HEK293 (cell line): ENCODE measurements around the gene PLCD3.

Source experiments
- GLI4 ChIP-seq: fragments of 450-650 bp; formaldehyde crosslinking; IDR thresholded peaks from 2 replicates; pipeline ENCODE4 v1.5.1; 2016; ENCODE audit warnings: missing biosample characterization, missing genetic modification characterization
- KLF1 ChIP-seq: fragments of 450-650 bp; formaldehyde crosslinking; IDR thresholded peaks from 2 replicates; pipeline ENCODE4 v1.5.1; 2016; ENCODE audit warnings: missing biosample characterization, missing genetic modification characterization
- PBX3 ChIP-seq: sonication (generic); formaldehyde crosslinking; IDR thresholded peaks from 2 replicates; pipeline ENCODE4 v1.8.1; 2022; ENCODE audit warnings: mild to moderate bottlenecking, moderate library complexity, missing genetic modification reagents
- REPIN1 ChIP-seq: fragments of 450-650 bp; formaldehyde crosslinking; IDR thresholded peaks from 2 replicates; pipeline ENCODE4 v1.5.1; 2017; ENCODE audit warnings: missing biosample characterization, missing genetic modification characterization, low read depth
- ZBTB11 ChIP-seq: fragments of 450-650 bp; formaldehyde crosslinking; conservative IDR thresholded peaks from 2 replicates; pipeline ENCODE4 v1.5.1; 2016; ENCODE audit warnings: low read depth, missing biosample characterization, missing genetic modification characterization
- ZBTB7A ChIP-seq: fragments of 450-650 bp; formaldehyde crosslinking; IDR thresholded peaks from 2 replicates; pipeline ENCODE4 v1.5.1; 2016; ENCODE audit warnings: low read depth, missing biosample characterization, missing genetic modification characterization
- ZBTB8A ChIP-seq: fragments of 450-650 bp; formaldehyde crosslinking; IDR thresholded peaks from 2 replicates; pipeline ENCODE4 v1.5.1; 2016; ENCODE audit warnings: missing biosample characterization, missing genetic modification characterization
- ZFP3 ChIP-seq: fragments of 450-650 bp; formaldehyde crosslinking; IDR thresholded peaks from 2 replicates; pipeline ENCODE4 v1.5.1; 2016; ENCODE audit warnings: low read depth, missing biosample characterization, missing genetic modification characterization
- ZNF114 ChIP-seq: fragments of 450-650 bp; formaldehyde crosslinking; IDR thresholded peaks from 2 replicates; pipeline ENCODE4 v1.5.0; 2017; ENCODE audit warnings: missing biosample characterization, missing genetic modification characterization
- ZNF140 ChIP-seq: fragments of 450-650 bp; formaldehyde crosslinking; IDR thresholded peaks from 2 replicates; pipeline ENCODE4 v1.5.1; 2016; ENCODE audit warnings: missing biosample characterization, missing genetic modification characterization
- ZNF16 ChIP-seq: fragments of 450-650 bp; formaldehyde crosslinking; IDR thresholded peaks from 2 replicates; pipeline ENCODE4 v1.5.1; 2016; ENCODE audit warnings: low read depth, missing biosample characterization, missing genetic modification characterization
- ZNF169 ChIP-seq: fragments of 450-650 bp; formaldehyde crosslinking; IDR thresholded peaks from 2 replicates; pipeline ENCODE4 v1.5.1; 2016; ENCODE audit warnings: missing biosample characterization, missing genetic modification characterization
- ZNF175 ChIP-seq: fragments of 450-650 bp; formaldehyde crosslinking; IDR thresholded peaks from 2 replicates; pipeline ENCODE4 v1.5.1; 2016; ENCODE audit warnings: missing biosample characterization, missing genetic modification characterization
- ZNF292 ChIP-seq: fragments of 450-650 bp; formaldehyde crosslinking; IDR thresholded peaks from 2 replicates; pipeline ENCODE4 v1.5.1; 2016; ENCODE audit warnings: low read depth, missing biosample characterization, missing genetic modification characterization, borderline replicate concordance
- ZNF324 ChIP-seq: fragments of 450-650 bp; formaldehyde crosslinking; IDR thresholded peaks from 2 replicates; pipeline ENCODE4 v1.5.1; 2016; ENCODE audit warnings: missing biosample characterization, missing genetic modification characterization
- ZNF488 ChIP-seq: fragments of 450-650 bp; formaldehyde crosslinking; IDR thresholded peaks from 2 replicates; pipeline ENCODE4 v1.5.1; 2016; ENCODE audit warnings: missing biosample characterization, missing genetic modification characterization
- ZNF530 ChIP-seq: fragments of 450-650 bp; formaldehyde crosslinking; IDR thresholded peaks from 2 replicates; pipeline ENCODE4 v1.5.1; 2016; ENCODE audit warnings: low read depth, missing biosample characterization, missing genetic modification characterization
- ZNF544 ChIP-seq: fragments of 450-650 bp; formaldehyde crosslinking; IDR thresholded peaks from 2 replicates; pipeline ENCODE4 v1.5.0; 2017; ENCODE audit warnings: missing biosample characterization, missing genetic modification characterization
- ZNF558 ChIP-seq: fragments of 450-650 bp; formaldehyde crosslinking; IDR thresholded peaks from 2 replicates; pipeline ENCODE4 v1.5.1; 2016; ENCODE audit warnings: missing biosample characterization, missing genetic modification characterization
- ZNF707 ChIP-seq: fragments of 450-650 bp; formaldehyde crosslinking; IDR thresholded peaks from 2 replicates; pipeline ENCODE4 v1.5.1; 2016; ENCODE audit warnings: missing biosample characterization, missing genetic modification characterization
- ZNF747 ChIP-seq: fragments of 450-650 bp; formaldehyde crosslinking; IDR thresholded peaks from 2 replicates; pipeline ENCODE4 v1.5.1; 2016; ENCODE audit warnings: missing biosample characterization, missing genetic modification characterization
- ZNF830 ChIP-seq: fragments of 450-650 bp; IDR thresholded peaks from 2 replicates; pipeline ENCODE4 v1.5.0; 2018; ENCODE audit warnings: missing biosample characterization, missing genetic modification characterization, low read depth, mild to moderate bottlenecking, moderate library complexity
- ZSCAN23 ChIP-seq: fragments of 450-650 bp; formaldehyde crosslinking; IDR thresholded peaks from 2 replicates; pipeline ENCODE4 v1.5.1; 2016; ENCODE audit warnings: missing biosample characterization, missing genetic modification characterization
- TF ChIP-seq, protein P1 (sequence below): fragments of 450-650 bp; formaldehyde crosslinking; IDR thresholded peaks from 2 replicates; pipeline ENCODE4 v1.5.1; 2016; ENCODE audit warnings: missing biosample characterization, missing genetic modification characterization
- TF ChIP-seq, protein P2 (sequence below): fragments of 450-650 bp; IDR thresholded peaks from 2 replicates; pipeline ENCODE4 v1.5.1; 2018; ENCODE audit warnings: missing biosample characterization, mild to moderate bottlenecking, missing genetic modification characterization
- TF ChIP-seq, protein P3 (sequence below): fragments of 450-650 bp; formaldehyde crosslinking; IDR thresholded peaks from 2 replicates; pipeline ENCODE4 v1.5.1; 2017; ENCODE audit warnings: missing biosample characterization, missing genetic modification characterization
- TF ChIP-seq, protein P4 (sequence below): fragments of 450-650 bp; formaldehyde crosslinking; IDR thresholded peaks from 2 replicates; pipeline ENCODE4 v1.5.1; 2016; ENCODE audit warnings: missing biosample characterization, missing genetic modification characterization

Gene PLCD3

GRCh38 chr17:45131616-45132319 lies 547 bp downstream of the PLCD3 start (continued):
- no peak for TF ChIP-seq ZNF747
- TF ChIP-seq, protein P1, sequence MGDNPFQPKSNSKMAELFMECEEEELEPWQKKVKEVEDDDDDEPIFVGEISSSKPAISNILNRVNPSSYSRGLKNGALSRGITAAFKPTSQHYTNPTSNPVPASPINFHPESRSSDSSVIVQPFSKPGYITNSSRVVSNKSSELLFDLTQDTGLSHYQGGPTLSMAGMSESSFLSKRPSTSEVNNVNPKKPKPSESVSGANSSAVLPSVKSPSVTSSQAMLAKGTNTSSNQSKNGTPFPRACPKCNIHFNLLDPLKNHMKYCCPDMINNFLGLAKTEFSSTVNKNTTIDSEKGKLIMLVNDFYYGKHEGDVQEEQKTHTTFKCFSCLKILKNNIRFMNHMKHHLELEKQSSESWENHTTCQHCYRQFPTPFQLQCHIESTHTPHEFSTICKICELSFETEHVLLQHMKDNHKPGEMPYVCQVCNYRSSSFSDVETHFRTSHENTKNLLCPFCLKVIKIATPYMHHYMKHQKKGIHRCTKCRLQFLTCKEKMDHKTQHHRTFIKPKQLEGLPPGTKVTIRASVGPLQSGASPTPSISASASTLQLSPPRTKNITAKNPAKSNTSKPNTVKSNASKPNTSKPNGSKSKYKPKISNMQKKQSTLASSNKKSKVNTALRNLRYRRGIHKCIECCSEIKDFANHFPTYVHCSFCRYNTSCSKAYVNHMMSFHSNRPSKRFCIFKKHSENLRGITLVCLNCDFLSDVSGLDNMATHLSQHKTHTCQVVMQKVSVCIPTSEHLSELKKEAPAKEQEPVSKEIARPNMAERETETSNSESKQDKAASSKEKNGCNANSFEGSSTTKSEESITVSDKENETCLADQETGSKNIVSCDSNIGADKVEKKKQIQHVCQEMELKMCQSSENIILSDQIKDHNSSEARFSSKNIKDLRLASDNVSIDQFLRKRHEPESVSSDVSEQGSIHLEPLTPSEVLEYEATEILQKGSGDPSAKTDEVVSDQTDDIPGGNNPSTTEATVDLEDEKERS (tag by site-specific recombination), result peak; percentile 82
- no peak for TF ChIP-seq KLF1 (tag by site-specific recombination)
- 0 out of 2 replicates have a peak, but pooled peaks have one; percentile 24 for TF ChIP-seq REPIN1 (tag by site-specific recombination)
- no peak for TF ChIP-seq ZNF544 (tag by site-specific recombination)
- TF ChIP-seq ZNF140 (tag by site-specific recombination), result no peak
- no peak for TF ChIP-seq ZNF488
- TF ChIP-seq ZNF830 (tag by site-specific recombination), result no peak
- TF ChIP-seq ZNF530, result no peak
- no peak for TF ChIP-seq ZNF558
- TF ChIP-seq ZNF707 (tag by site-specific recombination), result no peak
- TF ChIP-seq GLI4, result peak; percentile 61; the same call in 1 of the 2 replicates
- peak; percentile 94 for TF ChIP-seq ZBTB8A
- no peak for TF ChIP-seq ZFP3 (tag by site-specific recombination)
- TF ChIP-seq, protein P2, sequence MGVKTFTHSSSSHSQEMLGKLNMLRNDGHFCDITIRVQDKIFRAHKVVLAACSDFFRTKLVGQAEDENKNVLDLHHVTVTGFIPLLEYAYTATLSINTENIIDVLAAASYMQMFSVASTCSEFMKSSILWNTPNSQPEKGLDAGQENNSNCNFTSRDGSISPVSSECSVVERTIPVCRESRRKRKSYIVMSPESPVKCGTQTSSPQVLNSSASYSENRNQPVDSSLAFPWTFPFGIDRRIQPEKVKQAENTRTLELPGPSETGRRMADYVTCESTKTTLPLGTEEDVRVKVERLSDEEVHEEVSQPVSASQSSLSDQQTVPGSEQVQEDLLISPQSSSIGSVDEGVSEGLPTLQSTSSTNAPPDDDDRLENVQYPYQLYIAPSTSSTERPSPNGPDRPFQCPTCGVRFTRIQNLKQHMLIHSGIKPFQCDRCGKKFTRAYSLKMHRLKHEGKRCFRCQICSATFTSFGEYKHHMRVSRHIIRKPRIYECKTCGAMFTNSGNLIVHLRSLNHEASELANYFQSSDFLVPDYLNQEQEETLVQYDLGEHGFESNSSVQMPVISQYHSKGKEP (tag by site-specific recombination), result no peak
- TF ChIP-seq ZNF175 (tag by site-specific recombination), result no peak
- TF ChIP-seq, protein P3, sequence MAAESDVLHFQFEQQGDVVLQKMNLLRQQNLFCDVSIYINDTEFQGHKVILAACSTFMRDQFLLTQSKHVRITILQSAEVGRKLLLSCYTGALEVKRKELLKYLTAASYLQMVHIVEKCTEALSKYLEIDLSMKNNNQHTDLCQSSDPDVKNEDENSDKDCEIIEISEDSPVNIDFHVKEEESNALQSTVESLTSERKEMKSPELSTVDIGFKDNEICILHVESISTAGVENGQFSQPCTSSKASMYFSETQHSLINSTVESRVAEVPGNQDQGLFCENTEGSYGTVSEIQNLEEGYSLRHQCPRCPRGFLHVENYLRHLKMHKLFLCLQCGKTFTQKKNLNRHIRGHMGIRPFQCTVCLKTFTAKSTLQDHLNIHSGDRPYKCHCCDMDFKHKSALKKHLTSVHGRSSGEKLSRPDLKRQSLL (tag by site-specific recombination), result no peak
- TF ChIP-seq, protein P4, sequence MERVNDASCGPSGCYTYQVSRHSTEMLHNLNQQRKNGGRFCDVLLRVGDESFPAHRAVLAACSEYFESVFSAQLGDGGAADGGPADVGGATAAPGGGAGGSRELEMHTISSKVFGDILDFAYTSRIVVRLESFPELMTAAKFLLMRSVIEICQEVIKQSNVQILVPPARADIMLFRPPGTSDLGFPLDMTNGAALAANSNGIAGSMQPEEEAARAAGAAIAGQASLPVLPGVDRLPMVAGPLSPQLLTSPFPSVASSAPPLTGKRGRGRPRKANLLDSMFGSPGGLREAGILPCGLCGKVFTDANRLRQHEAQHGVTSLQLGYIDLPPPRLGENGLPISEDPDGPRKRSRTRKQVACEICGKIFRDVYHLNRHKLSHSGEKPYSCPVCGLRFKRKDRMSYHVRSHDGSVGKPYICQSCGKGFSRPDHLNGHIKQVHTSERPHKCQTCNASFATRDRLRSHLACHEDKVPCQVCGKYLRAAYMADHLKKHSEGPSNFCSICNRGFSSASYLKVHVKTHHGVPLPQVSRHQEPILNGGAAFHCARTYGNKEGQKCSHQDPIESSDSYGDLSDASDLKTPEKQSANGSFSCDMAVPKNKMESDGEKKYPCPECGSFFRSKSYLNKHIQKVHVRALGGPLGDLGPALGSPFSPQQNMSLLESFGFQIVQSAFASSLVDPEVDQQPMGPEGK (tag by site-specific recombination), result peak; percentile 72
- TF ChIP-seq ZSCAN23 (tag by site-specific recombination), result 0 out of 2 replicates have a peak, but pooled peaks have one; percentile 40
- TF ChIP-seq ZNF324 (tag by site-specific recombination), result no peak
- TF ChIP-seq ZBTB7A (tag by site-specific recombination), result peak; percentile 92
- TF ChIP-seq ZNF169 (tag by site-specific recombination), result no peak
- no peak for TF ChIP-seq ZBTB11 (tag by site-specific recombination)
- no peak for TF ChIP-seq PBX3 (CRISPR knock-in tag)
- no peak for TF ChIP-seq ZNF292
- TF ChIP-seq ZNF16 (tag by site-specific recombination), result no peak
- TF ChIP-seq ZNF114 (tag by site-specific recombination), result no peak
